ENCODE measurements around the gene PLA2G7.

Gene PLA2G7

GRCh38 chr6:46688966-46689335, 46.2 kb downstream of the PLA2G7 start:
- DNase-seq (ENCODE audit: low spot score), result no peak

DNA sequence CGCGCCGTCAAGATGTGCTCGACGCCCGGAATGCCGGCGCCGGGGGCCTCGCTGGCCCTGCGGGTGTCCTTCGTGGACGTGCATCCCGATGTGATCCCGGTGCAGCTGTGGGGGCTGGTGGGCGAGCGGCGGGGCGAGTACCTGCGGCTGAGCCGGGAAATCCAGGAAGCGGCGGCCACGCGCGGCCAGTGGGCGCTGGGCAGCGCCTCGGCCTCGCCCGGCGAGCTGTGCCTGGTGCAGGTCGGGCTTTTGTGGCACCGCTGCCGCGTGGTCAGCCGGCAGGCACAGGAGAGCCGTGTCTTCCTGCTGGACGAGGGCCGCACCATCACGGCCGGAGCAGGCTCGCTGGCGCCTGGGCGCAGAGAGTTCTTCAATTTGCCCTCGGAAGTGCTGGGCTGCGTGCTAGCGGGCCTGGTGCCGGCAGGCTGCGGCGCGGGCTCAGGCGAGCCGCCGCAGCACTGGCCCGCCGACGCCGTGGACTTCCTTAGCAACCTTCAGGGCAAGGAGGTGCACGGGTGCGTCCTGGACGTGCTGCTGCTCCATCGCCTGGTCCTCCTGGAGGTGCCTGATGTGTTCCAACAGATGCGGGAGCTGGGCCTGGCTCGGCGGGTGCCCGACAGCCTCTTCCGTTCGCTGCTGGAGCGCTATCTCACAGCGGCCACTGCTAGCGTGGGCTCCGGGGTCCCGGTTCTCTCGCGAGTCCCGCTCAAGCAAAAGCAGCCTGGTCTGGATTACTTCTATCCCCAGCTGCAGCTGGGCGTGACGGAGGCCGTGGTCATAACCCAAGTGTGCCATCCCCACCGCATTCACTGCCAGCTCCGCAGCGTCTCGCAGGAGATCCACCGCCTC, 46.8 kb downstream of the PLA2G7 start:
- no peak for DNase-seq (ENCODE audit: low spot score)

- DNase-seq (ENCODE audit: low spot score), result no peak
These were observed 47.5 kb downstream of the PLA2G7 start, which contains the start of gene TDRD6 for GRCh38 chr6:46687619-46688097. Gene TDRD6 (plus strand): TSS chr6:46687885. CDS start chr6:46688129, 244 bp downstream.

DNA sequence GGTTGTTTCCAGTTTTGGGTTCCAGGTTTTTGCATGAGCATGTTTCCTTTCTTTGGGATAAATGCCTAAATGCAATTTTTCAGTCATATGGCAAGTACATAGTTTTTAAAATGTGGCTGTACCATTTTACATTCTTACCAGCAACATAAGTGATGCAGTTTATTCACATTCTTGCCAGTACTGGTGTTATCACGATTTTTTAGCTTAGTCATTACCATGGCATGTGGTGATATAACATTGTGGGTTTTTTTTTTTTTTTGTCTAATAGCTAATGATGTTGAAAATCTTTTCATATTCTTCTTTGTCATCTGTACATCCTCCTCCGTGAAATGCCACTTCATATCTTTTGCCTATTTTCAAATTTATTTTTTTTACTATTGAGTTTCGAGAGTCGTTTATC, 50.4 kb downstream of the PLA2G7 start:
- DNase-seq (ENCODE audit: low spot score), result no peak

- DNase-seq (ENCODE audit: low spot score), result no peak
These were observed 57.9 kb downstream of the PLA2G7 start for GRCh38 chr6:46677314-46677654.

- DNase-seq (ENCODE audit: low spot score), result no peak
These were observed 58.4 kb downstream of the PLA2G7 start for GRCh38 chr6:46676604-46677313.

DNA sequence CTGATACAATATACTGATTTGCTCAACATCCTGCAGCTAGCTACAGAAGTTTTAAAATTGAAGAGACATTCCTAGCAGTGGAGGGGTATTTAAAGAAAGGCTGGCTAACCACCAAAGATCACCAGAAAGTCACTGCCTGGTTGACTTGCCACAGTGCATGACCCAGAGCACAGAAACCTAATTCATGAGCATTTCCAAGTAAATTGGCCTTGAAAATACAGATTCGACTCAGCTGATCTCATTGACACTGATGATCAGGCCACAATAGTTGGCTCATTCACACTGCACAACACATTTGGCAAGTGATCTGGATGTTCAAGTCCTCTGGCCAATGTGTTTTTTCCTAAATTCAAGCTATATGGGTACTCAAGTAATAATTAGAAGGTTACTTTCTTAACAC, 60.8 kb downstream of the PLA2G7 start:
- DNase-seq (ENCODE audit: low spot score), result no peak

GRCh38 chr6:46667377-46667776, 67.8 kb downstream of the PLA2G7 start:
- no peak for DNase-seq (ENCODE audit: low spot score)

DNA sequence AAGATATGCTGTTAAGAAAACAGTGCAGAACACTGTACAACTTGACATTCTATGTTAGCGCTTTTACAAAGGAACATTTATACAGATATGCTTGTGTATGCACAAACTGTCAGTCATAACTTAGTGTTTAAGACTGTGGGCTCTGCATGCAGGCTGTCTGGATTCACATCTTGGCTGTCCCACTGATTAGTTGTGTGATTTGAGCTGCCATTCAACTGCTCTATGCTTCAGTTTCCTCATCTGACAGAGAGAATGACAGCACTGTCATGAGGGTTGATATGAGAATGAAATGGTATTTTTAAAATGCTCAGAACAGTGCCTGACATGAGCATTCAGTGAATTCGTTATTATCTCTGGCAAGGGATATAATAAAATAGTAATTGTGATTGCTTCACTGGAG, 73.7 kb downstream of the PLA2G7 start:
- DNase-seq (ENCODE audit: low spot score), result no peak

DNA sequence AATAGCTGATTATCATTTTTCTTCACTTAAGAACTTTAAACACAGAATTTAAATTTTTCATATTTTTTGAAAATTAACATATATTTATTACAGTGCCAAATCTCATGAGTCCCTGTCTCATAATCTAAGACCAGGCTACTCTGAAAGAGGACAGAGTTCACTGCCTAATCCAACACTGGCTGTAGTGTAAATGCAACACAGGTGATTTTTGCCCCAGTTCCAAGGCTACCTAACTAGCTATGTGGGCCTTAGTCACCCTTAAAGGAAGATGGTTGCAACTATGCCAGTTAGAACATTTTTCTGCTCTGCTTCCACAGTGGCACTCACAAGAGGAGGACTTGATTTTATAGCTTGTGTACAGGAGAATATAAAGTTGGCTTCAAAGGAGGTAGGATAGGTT, 77.5 kb downstream of the PLA2G7 start:
- no peak for DNase-seq (ENCODE audit: low spot score)

GRCh38 chr6:46655803-46656202, 79.4 kb downstream of the PLA2G7 start:
- DNase-seq (ENCODE audit: low spot score), result no peak
